WERI-Rb-1 (cell line): ENCODE data around the gene CTDSPL.
A peak's percentile ranks its signal among the peaks of the same experiment; 100 is the strongest.

Source experiments
- DNase-seq: peaks from one replicate; pipeline ENCODE4 v3.0.0-alpha.2; 2020
- H3K27ac ChIP-seq: fragments of 250-450 bp; sonication (Bioruptor Pico); 2 replicates; pipeline ENCODE4 v1.5.1; 2020; ENCODE audit warnings: mild to moderate bottlenecking, moderate library complexity
- H3K27me3 ChIP-seq: fragments of 250-450 bp; sonication (Bioruptor Pico); 2 replicates; pipeline ENCODE4 v1.5.1; 2021; ENCODE audit warnings: mild to moderate bottlenecking, low read depth, moderate library complexity; ENCODE audit not compliant: insufficient read depth, severe bottlenecking
- H3K36me3 ChIP-seq: fragments of 250-450 bp; sonication (Bioruptor Pico); 2 replicates; pipeline ENCODE4 v1.5.1; 2020; ENCODE audit warnings: mild to moderate bottlenecking, moderate library complexity
- H3K4me3 ChIP-seq: 2 replicates; pipeline ENCODE4 v1.5.1; 2011; ENCODE audit warnings: low read depth, mild to moderate bottlenecking, control low read depth, low read length
- H3K9me3 ChIP-seq: fragments of 250-450 bp; sonication (Bioruptor Pico); 2 replicates; pipeline ENCODE4 v1.5.1; 2021; ENCODE audit warnings: mild to moderate bottlenecking, moderate library complexity; ENCODE audit not compliant: severe bottlenecking
- TF ChIP-seq, protein P1 (sequence below): IDR thresholded peaks from 2 replicates; pipeline ENCODE4 v1.5.1; 2011; ENCODE audit warnings: low read depth, mild to moderate bottlenecking, control low read depth, inconsistent platforms, low read length

Gene CTDSPL

DNA sequence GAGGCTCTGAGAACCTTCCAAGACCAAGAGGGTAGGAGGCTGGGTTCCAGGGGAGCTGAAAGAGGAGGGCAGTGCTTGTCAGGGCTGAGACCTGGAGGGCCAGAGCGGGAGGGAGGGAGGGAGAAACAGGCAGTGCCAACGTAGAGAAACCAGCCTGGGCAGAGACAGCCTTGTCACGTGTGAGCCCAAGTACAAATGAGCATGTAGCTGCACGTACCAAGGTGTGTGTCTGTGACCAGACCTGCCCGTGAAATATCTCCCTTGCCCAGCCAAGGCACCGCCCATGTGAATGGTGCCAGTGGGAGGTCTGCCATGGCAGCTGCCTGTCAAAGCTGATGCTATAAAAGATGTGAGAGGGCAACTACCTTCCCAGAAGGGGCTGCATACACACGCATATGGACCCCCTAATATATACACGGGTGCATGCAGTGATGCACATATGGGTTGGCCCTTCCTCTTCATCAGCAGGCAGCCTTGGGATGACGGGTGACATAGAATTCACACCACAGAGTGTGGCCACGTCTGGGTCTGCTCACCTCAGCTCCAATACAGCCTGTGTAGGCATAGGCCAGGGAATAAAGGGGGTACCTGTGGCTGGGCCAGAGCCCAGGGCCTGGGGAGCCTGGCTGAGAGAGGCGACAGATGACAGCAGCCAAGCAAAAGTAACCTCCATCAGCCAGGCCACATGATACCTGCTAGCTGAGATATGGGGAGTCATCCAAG is 7.8 kb upstream of the CTDSPL start:
- TF ChIP-seq, protein P1, sequence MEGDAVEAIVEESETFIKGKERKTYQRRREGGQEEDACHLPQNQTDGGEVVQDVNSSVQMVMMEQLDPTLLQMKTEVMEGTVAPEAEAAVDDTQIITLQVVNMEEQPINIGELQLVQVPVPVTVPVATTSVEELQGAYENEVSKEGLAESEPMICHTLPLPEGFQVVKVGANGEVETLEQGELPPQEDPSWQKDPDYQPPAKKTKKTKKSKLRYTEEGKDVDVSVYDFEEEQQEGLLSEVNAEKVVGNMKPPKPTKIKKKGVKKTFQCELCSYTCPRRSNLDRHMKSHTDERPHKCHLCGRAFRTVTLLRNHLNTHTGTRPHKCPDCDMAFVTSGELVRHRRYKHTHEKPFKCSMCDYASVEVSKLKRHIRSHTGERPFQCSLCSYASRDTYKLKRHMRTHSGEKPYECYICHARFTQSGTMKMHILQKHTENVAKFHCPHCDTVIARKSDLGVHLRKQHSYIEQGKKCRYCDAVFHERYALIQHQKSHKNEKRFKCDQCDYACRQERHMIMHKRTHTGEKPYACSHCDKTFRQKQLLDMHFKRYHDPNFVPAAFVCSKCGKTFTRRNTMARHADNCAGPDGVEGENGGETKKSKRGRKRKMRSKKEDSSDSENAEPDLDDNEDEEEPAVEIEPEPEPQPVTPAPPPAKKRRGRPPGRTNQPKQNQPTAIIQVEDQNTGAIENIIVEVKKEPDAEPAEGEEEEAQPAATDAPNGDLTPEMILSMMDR, result no peak
- no peaks in the 10 kb centered on the region for H3K27me3 ChIP-seq

DNA sequence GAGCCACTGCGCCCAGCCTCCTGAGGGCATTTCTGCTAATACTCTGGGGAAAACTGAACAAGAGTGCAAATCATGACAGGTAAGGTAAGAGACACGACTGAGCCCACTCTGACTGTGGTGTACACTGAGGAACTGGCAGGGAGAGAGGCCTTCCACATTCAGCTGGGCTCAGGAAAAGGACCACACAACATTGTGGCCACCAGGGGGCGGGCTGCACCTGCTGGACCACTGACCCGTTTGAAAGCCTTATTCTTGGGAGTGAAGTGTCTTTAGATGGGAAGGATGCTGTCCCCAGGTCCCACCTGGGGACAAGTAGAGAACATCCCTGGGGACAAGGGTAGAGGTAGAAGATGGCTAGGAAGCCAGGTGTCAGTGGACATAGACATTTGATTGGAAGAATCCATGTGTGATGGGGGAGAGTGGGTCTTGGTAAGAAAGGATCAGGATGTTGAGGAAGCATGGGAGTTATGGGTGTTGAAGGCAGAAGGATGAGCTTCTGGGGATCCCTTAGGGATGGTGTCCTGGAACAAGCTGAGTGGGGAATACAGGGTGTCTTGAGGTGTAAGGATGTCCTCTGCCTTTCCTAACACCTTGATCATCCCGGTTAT is 6.2 kb upstream of the CTDSPL start:
- Histone ChIP-seq H3K4me3 (no peak overlapping the region), H3K27ac (no peak overlapping the region), H3K27me3 (no peaks in the 10 kb centered on the region), H3K36me3 (no peaks in the 10 kb centered on the region; the same call in 1 of the 2 replicates), H3K9me3 (no peaks in the 10 kb centered on the region)
- TF ChIP-seq, protein P1, result peak; percentile 92
- DNase-seq, result peak; percentile 80

More for the DNA sequence above, 7.8 kb upstream of the CTDSPL start:
- Histone ChIP-seq H3K4me3 (no peak overlapping the region), H3K27ac (no peak overlapping the region), H3K36me3 (no peaks in the 10 kb centered on the region), H3K9me3 (no peaks in the 10 kb centered on the region)
- no peak for DNase-seq

DNA sequence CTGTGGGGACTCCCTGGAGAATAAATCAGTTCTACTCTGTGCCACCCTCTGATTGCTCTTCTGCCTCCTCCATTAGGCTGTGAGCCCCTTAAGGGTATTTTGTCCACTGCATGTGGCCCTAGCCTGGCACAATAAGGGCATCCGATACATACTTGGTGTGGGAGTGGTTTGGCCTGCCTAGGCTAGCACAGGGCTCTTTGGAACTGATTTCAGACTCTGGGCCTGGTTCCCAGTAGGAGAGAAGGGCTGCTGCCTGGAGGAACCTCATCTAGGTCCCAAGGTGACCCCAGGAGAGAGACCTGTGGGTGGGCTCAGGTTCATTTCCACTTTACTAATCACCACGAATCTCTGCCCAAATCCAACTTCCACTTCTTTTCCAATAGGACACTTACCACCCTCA is 5.3 kb upstream of the CTDSPL start:
- no peaks in the 10 kb centered on the region for H3K27me3 ChIP-seq
- H3K4me3 ChIP-seq, result no peak overlapping the region
- no peaks in the 10 kb centered on the region for H3K9me3 ChIP-seq
- TF ChIP-seq, protein P1, result no peak
- no peak overlapping the region for H3K27ac ChIP-seq
- DNase-seq, result no peak
- no peaks in the 10 kb centered on the region; the same call in 1 of the 2 replicates for H3K36me3 ChIP-seq

DNA sequence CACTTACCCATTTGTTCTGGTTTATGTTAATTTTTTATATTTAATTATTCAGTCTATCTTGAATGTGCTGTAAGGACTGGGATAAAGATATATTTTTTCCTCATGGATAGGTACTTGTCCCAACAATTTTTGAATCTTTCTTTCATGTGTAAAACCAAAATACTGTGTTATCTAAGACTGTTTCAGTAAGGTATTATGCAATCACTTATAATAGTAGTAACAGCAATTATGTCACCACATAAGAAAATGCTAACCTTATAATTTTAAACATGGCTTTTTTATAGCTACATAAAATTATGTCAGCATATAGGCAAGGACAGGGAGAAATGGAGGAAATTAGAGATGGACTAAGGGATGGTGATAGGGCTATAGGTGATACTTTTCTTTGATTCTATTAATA is 2.9 kb upstream of the CTDSPL start:
- H3K27me3 ChIP-seq, result no peaks in the 10 kb centered on the region
- H3K36me3 ChIP-seq, result no peaks in the 10 kb centered on the region; the same call in 1 of the 2 replicates
- H3K27ac ChIP-seq, result no peak overlapping the region
- no peak for DNase-seq
- H3K9me3 ChIP-seq, result no peaks in the 10 kb centered on the region
- TF ChIP-seq, protein P1, result no peak
- H3K4me3 ChIP-seq, result no peak overlapping the region

DNA sequence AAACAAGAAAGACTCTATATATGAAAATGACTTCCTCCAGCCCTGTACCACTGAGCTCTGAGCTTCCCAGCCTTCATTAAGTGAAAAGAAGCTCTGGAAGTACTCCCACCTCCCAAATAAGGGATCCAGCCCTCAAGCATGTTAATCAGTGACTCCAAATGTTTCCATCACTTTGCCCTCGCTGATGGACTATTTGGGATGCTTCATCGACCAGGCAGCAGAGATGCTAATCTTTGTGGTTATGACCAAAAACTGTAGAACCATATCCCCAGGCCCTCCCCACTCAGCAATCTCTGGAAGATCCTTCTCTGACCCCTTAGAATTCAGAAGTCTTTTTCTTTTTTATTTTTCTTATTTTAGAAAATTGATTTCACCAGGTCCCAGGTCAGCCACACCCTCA is 2.3 kb upstream of the CTDSPL start:
- H3K27me3 ChIP-seq, result no peaks in the 10 kb centered on the region
- no peaks in the 10 kb centered on the region; the same call in 1 of the 2 replicates for H3K36me3 ChIP-seq
- H3K4me3 ChIP-seq, result no peak overlapping the region
- TF ChIP-seq, protein P1, result no peak
- DNase-seq, result no peak
- H3K27ac ChIP-seq, result no peak overlapping the region
- H3K9me3 ChIP-seq, result no peaks in the 10 kb centered on the region
